GM20431 (cell line): ENCODE results near the gene CCDC59.
"Not testable (repeated sequence)": the region's sequence is repeated elsewhere in the genome, so short reads cannot be mapped to it uniquely, and the experiment has no call there.

Source experiments
- in situ Hi-C: fragments of 300-500 bp; cut with MseI, MboI; formaldehyde crosslinking; loops from one replicate; pipeline ENCODE4 v1.15.0; 2020; ENCODE audit warnings: low sequenced_read_pairs; ENCODE audit not compliant: unreplicated experiment

The CCDC59 gene

DNA sequence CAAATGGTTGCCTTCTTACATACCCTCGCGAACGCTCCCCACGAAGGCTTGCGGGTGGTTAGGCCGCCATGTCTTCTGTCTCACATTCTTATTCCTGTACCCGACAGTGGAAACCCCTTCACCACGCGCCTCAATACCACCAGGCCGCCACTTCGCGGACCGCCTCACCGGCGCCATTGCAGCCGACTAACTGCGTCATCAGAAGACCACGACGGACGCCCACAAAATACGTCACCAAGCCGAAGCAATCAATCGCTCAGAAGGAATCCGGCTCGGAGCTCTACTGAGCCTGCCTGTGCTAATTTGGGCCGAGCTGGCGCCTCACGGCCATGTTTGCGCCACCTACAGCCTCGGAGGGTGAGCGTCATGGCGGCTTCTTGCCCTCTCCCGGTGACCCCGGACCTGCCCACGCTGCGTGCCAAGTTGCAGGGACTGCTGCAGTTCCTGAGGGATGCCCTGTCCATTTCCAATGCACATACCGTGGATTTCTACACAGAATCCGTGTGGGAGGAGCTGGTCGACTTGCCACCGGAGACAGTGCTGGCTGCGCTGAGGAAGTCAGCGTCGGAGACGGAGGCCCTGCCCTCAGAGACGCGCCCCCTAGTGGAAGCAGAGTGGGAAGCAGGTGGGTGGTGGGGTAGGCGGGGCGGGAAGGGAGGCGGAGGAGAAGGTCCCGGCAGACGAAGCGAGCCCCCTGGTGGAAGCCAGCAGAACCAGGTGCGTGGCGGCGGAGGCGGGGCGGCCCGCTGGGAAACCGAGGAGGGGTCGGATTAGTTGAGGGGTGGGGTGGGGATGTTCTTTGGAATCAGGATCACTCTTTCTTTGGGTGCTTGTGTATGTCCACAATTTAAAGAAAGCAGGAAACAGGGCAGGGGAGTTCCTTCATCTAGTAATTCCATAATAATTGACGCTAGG lies at the start of gene CCDC59, which contains the start of gene METTL25:
Gene CCDC59 (minus strand): TSS at position 188 of the 915 bp plus-strand sequence. CDS start 11 bp downstream, at position 177.
Gene METTL25 (plus strand): TSS at position 330 of the 915 bp plus-strand sequence. CDS start 37 bp downstream, at position 367.
- in situ Hi-C loops, result no loop called here

GRCh38 chr12:82407481-82407880 lies 49.3 kb upstream of the CCDC59 start:
- in situ Hi-C loops, result no loop called here

GRCh38 chr12:82406651-82407050 lies 48.5 kb upstream of the CCDC59 start:
- in situ Hi-C loops, result no loop called here

- in situ Hi-C loops, result no loop called here
Measured at GRCh38 chr12:82400819-82401218, 42.6 kb upstream of the CCDC59 start.

GRCh38 chr12:82398879-82399278 lies 40.7 kb upstream of the CCDC59 start:
- in situ Hi-C loops, result no loop called here

- in situ Hi-C loops, result no loop called here
Measured at GRCh38 chr12:82383930-82384552, 25.9 kb upstream of the CCDC59 start.

DNA sequence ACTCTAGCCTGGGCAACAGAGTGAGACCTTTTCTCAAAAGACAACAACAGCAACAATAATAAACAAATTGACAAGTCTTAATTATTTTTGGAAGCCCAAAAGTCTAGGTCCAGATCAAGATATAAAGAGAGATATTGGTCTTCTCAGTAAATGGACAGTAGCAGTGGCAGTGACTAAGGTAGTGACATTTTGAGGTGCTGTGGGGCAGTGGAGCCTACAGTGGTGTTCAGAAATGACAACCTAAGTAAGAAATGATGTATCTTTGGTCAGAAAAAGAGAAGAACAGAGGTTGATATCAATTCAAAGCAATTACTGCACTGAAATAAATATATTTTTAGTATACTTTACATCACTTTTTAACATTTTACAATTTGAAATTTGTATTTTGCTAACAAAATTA lies 20.8 kb upstream of the CCDC59 start:
- in situ Hi-C loops, result no loop called here

- in situ Hi-C loops, result no loop called here
Measured at GRCh38 chr12:82375201-82375600, 17.0 kb upstream of the CCDC59 start.

- in situ Hi-C loops, result no loop called here
Measured at GRCh38 chr12:82366197-82366596, 8.0 kb upstream of the CCDC59 start.

DNA sequence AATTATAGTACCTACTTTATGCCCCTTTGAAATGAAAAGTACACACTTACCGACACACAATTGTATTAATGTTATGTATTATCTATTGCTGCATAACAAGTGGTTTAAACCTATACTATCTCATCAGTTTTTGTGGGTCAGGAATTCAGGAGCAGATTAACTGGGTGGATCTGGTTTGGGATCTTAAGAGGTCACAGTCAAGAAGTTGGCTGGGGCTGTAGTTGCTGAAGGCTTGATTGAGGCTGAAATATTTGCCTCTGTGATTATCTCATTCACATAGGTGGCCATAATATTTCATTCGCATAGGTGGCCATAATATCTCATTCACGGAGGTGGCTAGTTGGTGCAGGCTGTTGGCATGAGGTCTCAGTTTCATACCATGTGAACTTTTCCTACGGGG lies 5.8 kb upstream of the CCDC59 start:
- in situ Hi-C loops, result no loop called here

GRCh38 chr12:82361461-82361915 lies 3.3 kb upstream of the CCDC59 start:
- in situ Hi-C loops, result no loop called here

- in situ Hi-C loops, result not testable (repeated sequence)
Measured at GRCh38 chr12:82360834-82361233, 2.6 kb upstream of the CCDC59 start.

DNA sequence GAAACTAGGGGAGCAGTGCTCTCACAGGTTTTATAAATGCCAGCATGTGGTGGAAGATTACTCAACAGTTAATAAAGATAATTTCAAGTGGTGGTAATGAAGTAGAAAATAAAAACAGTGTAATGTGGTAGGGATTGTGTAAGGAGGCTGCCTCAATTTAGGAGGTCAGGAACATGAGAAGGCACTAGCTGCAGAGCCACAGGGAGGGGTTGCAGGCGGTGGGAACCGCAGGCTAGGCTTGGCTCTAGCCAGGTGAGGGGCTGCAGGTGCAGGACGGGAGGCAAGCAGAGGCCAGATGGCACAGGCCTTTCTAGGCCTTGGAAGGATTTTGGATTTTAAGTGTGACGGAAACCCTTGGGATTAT lies 910 bp upstream of the CCDC59 start:
- in situ Hi-C loops, result no loop called here

- in situ Hi-C loops, result no loop called here
Measured at GRCh38 chr12:82357845-82358199, 365 bp downstream of the CCDC59 start.

GRCh38 chr12:82357340-82357739 lies 847 bp downstream of the CCDC59 start:
- in situ Hi-C loops, result no loop called here

- in situ Hi-C loops, result no loop called here
Measured at GRCh38 chr12:82351390-82351789, 6.8 kb downstream of the CCDC59 start.

DNA sequence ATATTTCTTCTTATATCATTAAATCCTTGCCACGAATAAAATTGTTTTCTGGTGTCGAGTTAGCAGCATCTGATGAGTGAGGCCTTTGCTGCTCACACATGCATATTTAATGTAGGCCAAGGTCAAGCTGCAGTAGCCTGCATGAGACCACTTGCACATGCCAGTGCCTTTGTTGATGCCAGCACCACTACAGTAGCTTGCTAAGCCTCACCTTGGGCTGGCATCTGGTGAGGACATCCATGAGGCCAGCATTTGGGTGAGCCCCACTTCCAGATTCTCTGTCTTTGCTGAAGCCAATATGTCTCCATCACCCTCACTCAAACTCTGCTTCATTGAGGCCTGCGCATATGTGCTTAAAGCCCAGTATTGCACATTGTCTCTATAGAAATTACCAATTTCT lies 8.0 kb downstream of the CCDC59 start:
- in situ Hi-C loops, result no loop called here

GRCh38 chr12:82329508-82329907 lies 28.7 kb downstream of the CCDC59 start:
- in situ Hi-C loops, result loop anchor here (25.0 kb wide), 1 partner anchor 692 kb away; no protein-coding TSS in a partner anchor

- in situ Hi-C loops, result loop anchor here (25.0 kb wide), 1 partner anchor 691 kb away; no protein-coding TSS in a partner anchor
Measured at GRCh38 chr12:82327861-82328260, 30.3 kb downstream of the CCDC59 start.

DNA sequence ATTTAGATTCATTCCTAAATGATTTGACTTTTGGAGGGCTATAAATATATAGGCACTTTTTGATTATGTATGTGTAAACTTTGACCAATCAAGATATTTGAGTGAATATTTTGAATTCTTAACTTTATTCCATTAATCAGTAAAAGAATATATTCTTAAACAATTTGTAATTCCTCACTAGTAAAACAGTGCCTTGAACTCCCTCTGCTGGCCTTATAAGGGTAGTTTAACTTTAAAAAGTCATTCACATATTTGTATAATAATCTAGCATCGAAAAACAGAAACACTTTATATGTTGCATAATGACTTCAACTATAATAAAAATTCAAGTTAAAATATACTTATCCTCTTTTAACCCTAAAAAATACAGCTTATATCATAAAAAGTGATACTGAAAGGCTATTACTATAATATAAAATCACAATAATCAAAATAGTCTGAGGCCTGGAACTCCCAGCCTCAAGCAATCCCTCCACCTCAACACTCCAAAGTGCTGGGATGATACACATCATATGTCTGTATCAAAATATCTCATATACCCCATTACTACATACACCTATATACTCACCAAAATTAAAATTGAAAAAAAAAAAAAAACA lies 31.2 kb downstream of the CCDC59 start:
- in situ Hi-C loops, result loop anchor here (25.0 kb wide), 1 partner anchor 690 kb away; no protein-coding TSS in a partner anchor
